Calu3 (cell line): ENCODE results near the gene VMP1. TPM values are rescaled to one million over a fixed set of nuclear protein-coding genes. Genes with fewer than 3 reads are reported as not detected.

Experiments
- BruUV-seq: library from RNA; stranded (reverse); fragments of 400-500 nt; replicated peaks from 2 replicates; lab custom pipeline; 2021; lab: Mats Ljungman, UMichigan
- CTCF ChIA-PET: fragments of 300-600 bp; sonication (Branson Sonifier 250); formaldehyde crosslinking; loops from one replicate; lab custom pipeline; 2022; ENCODE audit warnings: antibody characterized with exemption; lab: Charles Lee
- DNase-seq: peaks from one replicate; pipeline ENCODE4 v3.0.0; 2022
- H3K27ac Mint-ChIP-seq: one replicate; pipeline ENCODE4 v1.8.0; 2022; ENCODE audit warnings: mixed read lengths; ENCODE audit not compliant: unreplicated experiment
- H3K27me3 Mint-ChIP-seq: one replicate; pipeline ENCODE4 v1.8.0; 2022; ENCODE audit warnings: mixed read lengths; ENCODE audit not compliant: unreplicated experiment
- H3K36me3 Mint-ChIP-seq: one replicate; pipeline ENCODE4 v1.8.0; 2022; ENCODE audit warnings: mild to moderate bottlenecking, moderate library complexity, mixed read lengths; ENCODE audit not compliant: insufficient read depth, unreplicated experiment
- H3K4me1 Mint-ChIP-seq: one replicate; pipeline ENCODE4 v1.8.0; 2022; ENCODE audit warnings: mild to moderate bottlenecking, low read depth, mixed read lengths; ENCODE audit not compliant: unreplicated experiment
- H3K4me3 Mint-ChIP-seq: one replicate; pipeline ENCODE4 v1.8.0; 2022; ENCODE audit warnings: mild to moderate bottlenecking, low read depth, moderate library complexity, mixed read lengths; ENCODE audit not compliant: unreplicated experiment
- H3K9me3 Mint-ChIP-seq: one replicate; pipeline ENCODE4 v1.8.0; 2022; ENCODE audit warnings: low read depth, mixed read lengths; ENCODE audit not compliant: unreplicated experiment
- CTCF ChIP-seq: fragments of 200-600 bp; IDR thresholded peaks from one replicate; pipeline ENCODE4 v1.8.0; 2022; ENCODE audit warnings: antibody characterized with exemption; ENCODE audit not compliant: unreplicated experiment
- intact Hi-C: fragments of 100-400 bp; cut with micrococcal nuclease; formaldehyde crosslinking; loops from one replicate; pipeline ENCODE4 v1.10.0; 2022; ENCODE audit not compliant: unreplicated experiment
- microRNA-seq: library from miRNA; unstranded; fragments of <30 nt; microRNA quantifications from one replicate; pipeline ENCODE4 v1.2.0, GENCODE V29; 2022
- total RNA-seq: library from RNA; stranded (reverse); gene quantifications from 2 replicates; pipeline ENCODE4 v1.2.3, GENCODE V29; 2022

VMP1 gene
- total RNA-seq, 1 experiment from 2014 or later = 315 TPM

GRCh38 chr17:59884861-59885260 lies 177.4 kb downstream of the VMP1 start:
- Mint-ChIP-seq H3K4me3 (no peak overlapping the region), H3K27me3 (no peaks in the 10 kb centered on the region), H3K36me3 (peaks cover 18% of the 10 kb centered on the region), H3K9me3 (no peaks in the 10 kb centered on the region), H3K27ac (no peak overlapping the region), H3K4me1 (peaks cover 8% of the 10 kb centered on the region)
- no peak for TF ChIP-seq CTCF
- intact Hi-C loops = no loop called here
- no TSS peak for BruUV-seq
- DNase-seq = no peak
- CTCF ChIA-PET = no interaction called here

DNA sequence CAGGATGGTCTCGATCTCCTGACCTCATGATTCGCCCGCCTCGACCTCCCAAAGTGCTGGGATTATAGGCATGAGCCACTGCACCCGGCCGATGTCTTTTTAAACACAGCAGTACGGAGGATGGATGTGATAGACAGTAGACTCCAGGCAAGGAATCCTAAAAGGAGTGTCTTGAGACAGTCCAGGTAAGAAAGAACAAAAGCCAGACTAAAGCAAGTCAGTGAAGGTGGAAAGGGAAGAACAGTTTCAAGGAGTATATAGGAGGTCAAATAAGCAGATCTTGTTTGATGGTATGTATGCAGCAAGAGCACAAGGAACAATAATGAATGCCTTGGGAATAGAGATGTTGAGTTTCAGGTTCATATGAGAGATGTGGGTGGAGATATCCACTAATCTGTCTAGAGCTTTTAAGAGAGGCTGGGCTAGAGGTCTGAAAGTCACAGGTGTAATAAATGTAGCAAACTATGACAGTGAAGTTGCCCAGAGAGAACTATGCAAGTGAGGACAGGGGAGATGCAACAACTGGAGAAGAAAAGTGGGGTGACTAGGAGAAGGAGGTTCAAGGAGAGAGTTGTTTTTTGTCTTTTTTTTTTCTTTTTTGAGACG lies 180.8 kb downstream of the VMP1 start:
- no TSS peak for BruUV-seq
- Mint-ChIP-seq H3K27me3 (no peaks in the 10 kb centered on the region), H3K4me1 (peaks cover 8% of the 10 kb centered on the region), H3K9me3 (no peaks in the 10 kb centered on the region), H3K36me3 (peaks cover 32% of the 10 kb centered on the region), H3K4me3 (no peak overlapping the region), H3K27ac (peak overlapping the region; percentile 24)
- CTCF ChIA-PET = no interaction called here
- DNase-seq = no peak
- no peak for TF ChIP-seq CTCF
- intact Hi-C loops = no loop called here

DNA sequence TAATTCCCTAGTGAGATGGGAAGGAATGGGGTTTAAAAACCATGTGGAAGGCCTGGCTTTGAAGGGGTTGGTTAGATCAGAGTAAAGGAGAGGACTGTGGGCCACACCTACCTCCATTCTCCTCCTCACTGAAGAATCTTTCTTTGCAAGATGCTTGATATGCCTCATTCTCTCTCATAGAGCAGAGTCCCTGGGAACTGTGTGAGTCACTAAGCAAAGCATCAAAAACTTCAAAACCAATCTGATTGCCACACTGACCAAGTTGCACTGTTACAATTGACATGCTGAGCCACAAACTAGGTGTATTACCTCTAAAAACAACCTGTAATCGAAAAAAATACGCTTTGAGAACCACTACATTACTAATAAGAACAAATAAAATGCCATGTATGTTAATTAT lies 183.3 kb downstream of the VMP1 start:
- no peak overlapping the region for H3K4me3 Mint-ChIP-seq
- no peaks in the 10 kb centered on the region for H3K27me3 Mint-ChIP-seq
- TSS peak; percentile 14 for BruUV-seq
- peaks cover 17% of the 10 kb centered on the region for H3K4me1 Mint-ChIP-seq
- TF ChIP-seq CTCF = no peak
- no peak for DNase-seq
- intact Hi-C loops = no loop called here
- H3K9me3 Mint-ChIP-seq = no peaks in the 10 kb centered on the region
- CTCF ChIA-PET = no interaction called here
- peaks cover 47% of the 10 kb centered on the region for H3K36me3 Mint-ChIP-seq
- no peak overlapping the region for H3K27ac Mint-ChIP-seq

Small RNAs within 50 kb of the gene (microRNA-seq; reads per million reads assigned to microRNA genes)
- gene MIR21 = 218,758 reads per million, percentile 100 among the genes with 10 or more reads in this experiment

Other genes with a start within 250 kb of the VMP1 start
- gene DHX40, start 142.0 kb upstream of the VMP1 start, total RNA-seq = 12.6 and 14.9 TPM in 2 replicates
- gene CLTC, start 87.8 kb upstream of the VMP1 start, total RNA-seq = 187 and 212 TPM in 2 replicates
- 29.8 and 32.3 TPM in 2 replicates for gene PTRH2, start 224 bp upstream of the VMP1 start, total RNA-seq
- gene TUBD1, start 185.3 kb downstream of the VMP1 start, total RNA-seq = 5.0 and 12.6 TPM in 2 replicates
- gene RPS6KB1, start 185.5 kb downstream of the VMP1 start, total RNA-seq = 29.9 and 34.5 TPM in 2 replicates